Glomerular visceral epithelial cell (primary cell): ENCODE results near the gene AMIGO3.

Experiments
- DNase-seq: peaks from one replicate; pipeline ENCODE4 v3.0.0-alpha.2; 2016; ENCODE audit errors: extremely low spot score

AMIGO3 gene

GRCh38 chr3:49668861-49669260 lies 50.6 kb downstream of the AMIGO3 start:
- peak; percentile 79 for DNase-seq

- DNase-seq = peak; percentile 64
Observed at GRCh38 chr3:49668414-49668797, 51.1 kb downstream of the AMIGO3 start.

- no peak for DNase-seq
Observed at GRCh38 chr3:49667701-49668413, 51.6 kb downstream of the AMIGO3 start.
